OCI-LY7 (cell line): ENCODE measurements around the gene TWIST2. TPM values are rescaled to one million over a fixed set of nuclear protein-coding genes. Genes with fewer than 3 reads are reported as not detected.

ENCODE experiments used
- BruUV-seq: library from RNA; stranded (reverse); fragments of 400-500 nt; replicated peaks from 2 replicates; lab custom pipeline; 2021; lab: Mats Ljungman, UMichigan
- CTCF ChIA-PET: fragments of 300-600 bp; sonication (Branson Sonifier 250); formaldehyde crosslinking; loops from one replicate; lab custom pipeline; 2022; ENCODE audit warnings: antibody characterized with exemption; ENCODE audit not compliant: unreplicated experiment; lab: Charles Lee
- POLR2A ChIA-PET: fragments of 300-600 bp; sonication (Branson Sonifier 250); formaldehyde crosslinking; loops from one replicate; lab custom pipeline; 2022; ENCODE audit warnings: antibody characterized with exemption; lab: Charles Lee
- DNase-seq: peaks from one replicate; pipeline ENCODE4 v3.0.0-alpha.2; 2015; ENCODE audit warnings: low spot score
- H2AFZ ChIP-seq: fragments of 200-600 bp; sonication (generic), shearing (Covaris generic); 2 replicates; pipeline ENCODE4 v1.6.1; 2014; ENCODE audit warnings: mild to moderate bottlenecking, antibody characterized with exemption, low read length, moderate library complexity
- H3K27ac ChIP-seq: fragments of 200-600 bp; sonication (generic); 2 replicates; pipeline ENCODE4 v1.5.1; 2014; ENCODE audit warnings: mixed run types, low read depth, mild to moderate bottlenecking, moderate library complexity, low read length, inconsistent platforms; ENCODE audit not compliant: poor library complexity, severe bottlenecking
- H3K36me3 ChIP-seq: fragments of 200-600 bp; sonication (generic); 2 replicates; pipeline ENCODE4 v1.6.1; 2014; ENCODE audit warnings: mild to moderate bottlenecking, antibody characterized with exemption, low read length, moderate library complexity, mixed read lengths; ENCODE audit not compliant: insufficient read depth
- H3K4me1 ChIP-seq: fragments of 200-600 bp; sonication (generic); 2 replicates; pipeline ENCODE4 v1.5.1; 2014; ENCODE audit warnings: mild to moderate bottlenecking, low read length; ENCODE audit not compliant: insufficient read depth, poor library complexity, severe bottlenecking
- H3K4me2 ChIP-seq: fragments of 200-600 bp; sonication (generic); 2 replicates; pipeline ENCODE4 v1.6.1; 2014; ENCODE audit warnings: mild to moderate bottlenecking, low read length
- H3K4me3 ChIP-seq: fragments of 200-600 bp; sonication (generic); 2 replicates; pipeline ENCODE4 v1.5.1; 2014; ENCODE audit warnings: mild to moderate bottlenecking, low read depth, low read length; ENCODE audit not compliant: poor library complexity, severe bottlenecking
- H3K79me2 ChIP-seq: fragments of 200-600 bp; sonication (generic); 2 replicates; pipeline ENCODE4 v1.6.1; 2016; ENCODE audit warnings: low read depth, mild to moderate bottlenecking, low read length, moderate library complexity, mixed read lengths; ENCODE audit not compliant: insufficient read depth
- H3K9me2 ChIP-seq: fragments of 200-600 bp; sonication (generic); 2 replicates; pipeline ENCODE4 v1.6.1; 2016; ENCODE audit warnings: mild to moderate bottlenecking, low read length, mixed read lengths; ENCODE audit not compliant: insufficient read depth
- H3K9me3 ChIP-seq: fragments of 200-600 bp; sonication (generic); 2 replicates; pipeline ENCODE4 v1.6.1; 2014; ENCODE audit warnings: mild to moderate bottlenecking, mixed run types, low read length, mixed read lengths
- H4K20me1 ChIP-seq: fragments of 200-600 bp; sonication (generic); 2 replicates; pipeline ENCODE4 v1.6.1; 2014; ENCODE audit warnings: mild to moderate bottlenecking, antibody characterized with exemption, low read length, moderate library complexity, mixed read lengths; ENCODE audit not compliant: insufficient read depth
- EZH2phosphoT487 ChIP-seq: fragments of 200-600 bp; sonication (generic); IDR thresholded peaks from 2 replicates; pipeline ENCODE4 v1.6.1; 2018; ENCODE audit warnings: low read depth, borderline replicate concordance, mild to moderate bottlenecking, mixed run types, antibody characterized with exemption, low read length, moderate library complexity, mixed read lengths
- intact Hi-C: fragments of 100-400 bp; cut with micrococcal nuclease; formaldehyde crosslinking; loops from one replicate; pipeline ENCODE4 v1.10.0; 2022; ENCODE audit not compliant: unreplicated experiment
- total RNA-seq, 2 experiments: library from RNA; depleted of rRNA in 1 of 2; stranded (reverse); fragments of >200 nt in 1 of 2; shearing (Covaris generic) in 1 of 2; gene quantifications; 2 replicates each; pipeline ENCODE4 v1.2.3, GENCODE V29; 2014 to 2022
- TF ChIP-seq, protein P1 (sequence below): fragments of 200-600 bp; sonication (generic); conservative IDR thresholded peaks from 2 replicates; pipeline ENCODE4 v1.5.1; 2014; ENCODE audit warnings: mild to moderate bottlenecking, antibody characterized with exemption, low read length, moderate library complexity, mixed read lengths

Gene TWIST2
- total RNA-seq, 2 experiments from 2014 or later: not detected

GRCh38 chr2:238936162-238937052 is 88.5 kb downstream of the TWIST2 start:
- ChIA-PET POLR2A (no interaction called here), CTCF (no interaction called here)
- Histone ChIP-seq H3K79me2 (no peaks in the 10 kb centered on the region), H2AFZ (no peak overlapping the region), H3K9me3 (no peaks in the 10 kb centered on the region), H3K4me3 (no peak overlapping the region), H3K36me3 (no peaks in the 10 kb centered on the region), H3K9me2 (no peaks in the 10 kb centered on the region), H3K4me1 (no peaks in the 10 kb centered on the region), H4K20me1 (no peaks in the 10 kb centered on the region), H3K4me2 (no peak overlapping the region), H3K27ac (no peak overlapping the region)
- intact Hi-C loops: no loop called here
- no peak for TF ChIP-seq EZH2phosphoT487
- TF ChIP-seq, protein P1, sequence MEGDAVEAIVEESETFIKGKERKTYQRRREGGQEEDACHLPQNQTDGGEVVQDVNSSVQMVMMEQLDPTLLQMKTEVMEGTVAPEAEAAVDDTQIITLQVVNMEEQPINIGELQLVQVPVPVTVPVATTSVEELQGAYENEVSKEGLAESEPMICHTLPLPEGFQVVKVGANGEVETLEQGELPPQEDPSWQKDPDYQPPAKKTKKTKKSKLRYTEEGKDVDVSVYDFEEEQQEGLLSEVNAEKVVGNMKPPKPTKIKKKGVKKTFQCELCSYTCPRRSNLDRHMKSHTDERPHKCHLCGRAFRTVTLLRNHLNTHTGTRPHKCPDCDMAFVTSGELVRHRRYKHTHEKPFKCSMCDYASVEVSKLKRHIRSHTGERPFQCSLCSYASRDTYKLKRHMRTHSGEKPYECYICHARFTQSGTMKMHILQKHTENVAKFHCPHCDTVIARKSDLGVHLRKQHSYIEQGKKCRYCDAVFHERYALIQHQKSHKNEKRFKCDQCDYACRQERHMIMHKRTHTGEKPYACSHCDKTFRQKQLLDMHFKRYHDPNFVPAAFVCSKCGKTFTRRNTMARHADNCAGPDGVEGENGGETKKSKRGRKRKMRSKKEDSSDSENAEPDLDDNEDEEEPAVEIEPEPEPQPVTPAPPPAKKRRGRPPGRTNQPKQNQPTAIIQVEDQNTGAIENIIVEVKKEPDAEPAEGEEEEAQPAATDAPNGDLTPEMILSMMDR: no peak
- BruUV-seq: no TSS peak
- DNase-seq: no peak

DNA sequence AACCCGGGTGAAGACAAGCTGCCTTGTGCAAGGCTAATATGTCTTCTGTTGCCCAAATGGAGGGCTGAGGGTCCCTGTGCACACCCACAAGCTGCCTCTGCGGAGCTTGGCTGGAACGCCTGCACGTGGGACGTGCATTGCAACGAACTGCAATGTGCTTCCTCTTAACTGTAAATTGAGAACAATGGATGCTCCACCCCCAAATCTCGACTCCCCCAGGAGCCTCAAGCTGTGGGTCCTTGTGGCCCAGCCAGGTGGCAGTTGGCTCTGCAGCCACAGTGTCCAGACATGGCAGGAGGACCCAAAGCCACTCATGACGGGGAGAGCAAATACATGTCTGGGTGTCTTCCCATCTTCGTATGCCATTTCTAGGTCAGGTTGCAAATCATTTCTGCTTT is 90.1 kb downstream of the TWIST2 start:
- no peak for DNase-seq
- ChIA-PET POLR2A (no interaction called here), CTCF (no interaction called here)
- Histone ChIP-seq H3K4me3 (no peak overlapping the region), H3K79me2 (no peaks in the 10 kb centered on the region), H4K20me1 (no peaks in the 10 kb centered on the region), H3K9me2 (no peaks in the 10 kb centered on the region), H3K4me1 (no peaks in the 10 kb centered on the region), H3K4me2 (no peak overlapping the region), H3K9me3 (no peaks in the 10 kb centered on the region), H3K27ac (no peak overlapping the region), H3K36me3 (no peaks in the 10 kb centered on the region), H2AFZ (no peak overlapping the region)
- TF ChIP-seq, protein P1: no peak
- no peak for TF ChIP-seq EZH2phosphoT487
- no TSS peak for BruUV-seq
- intact Hi-C loops: no loop called here

- H2AFZ ChIP-seq: no peak overlapping the region
- TF ChIP-seq, protein P1: no peak
- no peak for TF ChIP-seq EZH2phosphoT487
- BruUV-seq: no TSS peak
- no peaks in the 10 kb centered on the region for H3K9me3 ChIP-seq
- POLR2A ChIA-PET: no interaction called here
- DNase-seq: no peak
- H4K20me1 ChIP-seq: no peaks in the 10 kb centered on the region
- no peaks in the 10 kb centered on the region for H3K36me3 ChIP-seq
- no peaks in the 10 kb centered on the region for H3K4me1 ChIP-seq
- intact Hi-C loops: no loop called here
- H3K27ac ChIP-seq: no peak overlapping the region
- H3K4me2 ChIP-seq: no peak overlapping the region
- CTCF ChIA-PET: no interaction called here
- H3K79me2 ChIP-seq: no peaks in the 10 kb centered on the region
- H3K9me2 ChIP-seq: no peaks in the 10 kb centered on the region
- no peak overlapping the region for H3K4me3 ChIP-seq
These were observed 90.6 kb downstream of the TWIST2 start for GRCh38 chr2:238938401-238939055.
